GM19468 (cell line): ENCODE results near the gene IL12RB1.

Experiments
- ATAC-seq: cut with Tn5 transposase; IDR thresholded peaks from one replicate; pipeline ENCODE4 v1.9.1; 2021; ENCODE audit warnings: mild to moderate bottlenecking, moderate library complexity, moderate number of reproducible peaks; ENCODE audit not compliant: unreplicated experiment; ENCODE audit errors: extremely low read depth

Gene IL12RB1

DNA sequence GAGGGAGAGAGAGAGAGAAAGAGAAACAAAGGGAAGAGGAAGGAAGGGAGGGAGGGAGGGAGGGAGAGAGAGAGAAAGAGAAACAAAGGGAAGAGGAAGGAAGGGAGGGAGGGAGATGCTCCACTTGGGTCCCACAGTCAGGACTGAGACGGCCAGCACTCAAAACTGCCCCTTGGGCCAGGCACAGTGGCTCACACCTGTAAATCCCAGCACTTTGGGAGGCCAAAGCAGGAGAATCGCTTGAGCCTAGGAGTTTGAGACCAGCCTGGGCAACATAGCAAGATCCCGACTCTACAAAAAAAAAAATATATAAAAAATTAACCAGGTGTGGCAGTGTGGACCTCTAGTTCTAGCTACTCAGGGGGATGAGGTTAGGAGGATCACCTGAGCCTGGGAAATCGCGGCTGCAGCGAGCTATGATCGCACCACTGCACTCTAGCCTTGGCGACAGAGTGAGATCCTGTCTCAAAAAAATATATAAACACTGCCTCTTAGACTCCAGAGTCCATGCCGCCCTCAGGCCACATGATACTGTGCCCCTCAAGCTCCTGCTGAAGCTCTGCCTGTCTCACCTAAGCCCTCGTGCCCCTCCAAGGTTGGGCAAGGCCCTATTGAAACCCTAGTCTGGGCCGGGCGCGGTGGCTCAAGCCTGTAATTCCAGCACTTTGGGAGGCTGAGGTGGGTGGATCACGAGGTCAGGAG, 70.4 kb downstream of the IL12RB1 start:
- ATAC-seq = no peak

DNA sequence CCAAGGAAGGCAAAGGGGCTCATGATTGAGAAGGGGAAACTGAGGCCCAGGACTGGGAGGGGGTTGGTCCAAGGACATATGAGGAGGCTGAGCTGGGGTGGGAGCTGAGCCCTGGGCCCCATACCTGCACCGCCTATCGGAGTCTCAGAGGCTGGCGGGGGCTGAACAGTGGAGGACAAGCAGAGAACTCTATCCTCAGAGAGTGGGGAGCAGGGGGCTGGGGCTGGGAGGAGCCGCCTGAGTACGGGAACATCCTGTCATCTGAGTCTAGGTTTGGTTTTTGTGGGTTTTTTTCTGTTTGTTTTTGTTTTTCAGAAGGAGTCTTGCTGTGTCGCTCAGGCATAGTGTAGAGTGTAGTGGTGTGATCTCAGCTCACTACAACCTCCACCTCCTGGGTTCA, 72.5 kb downstream of the IL12RB1 start:
- ATAC-seq = no peak

DNA sequence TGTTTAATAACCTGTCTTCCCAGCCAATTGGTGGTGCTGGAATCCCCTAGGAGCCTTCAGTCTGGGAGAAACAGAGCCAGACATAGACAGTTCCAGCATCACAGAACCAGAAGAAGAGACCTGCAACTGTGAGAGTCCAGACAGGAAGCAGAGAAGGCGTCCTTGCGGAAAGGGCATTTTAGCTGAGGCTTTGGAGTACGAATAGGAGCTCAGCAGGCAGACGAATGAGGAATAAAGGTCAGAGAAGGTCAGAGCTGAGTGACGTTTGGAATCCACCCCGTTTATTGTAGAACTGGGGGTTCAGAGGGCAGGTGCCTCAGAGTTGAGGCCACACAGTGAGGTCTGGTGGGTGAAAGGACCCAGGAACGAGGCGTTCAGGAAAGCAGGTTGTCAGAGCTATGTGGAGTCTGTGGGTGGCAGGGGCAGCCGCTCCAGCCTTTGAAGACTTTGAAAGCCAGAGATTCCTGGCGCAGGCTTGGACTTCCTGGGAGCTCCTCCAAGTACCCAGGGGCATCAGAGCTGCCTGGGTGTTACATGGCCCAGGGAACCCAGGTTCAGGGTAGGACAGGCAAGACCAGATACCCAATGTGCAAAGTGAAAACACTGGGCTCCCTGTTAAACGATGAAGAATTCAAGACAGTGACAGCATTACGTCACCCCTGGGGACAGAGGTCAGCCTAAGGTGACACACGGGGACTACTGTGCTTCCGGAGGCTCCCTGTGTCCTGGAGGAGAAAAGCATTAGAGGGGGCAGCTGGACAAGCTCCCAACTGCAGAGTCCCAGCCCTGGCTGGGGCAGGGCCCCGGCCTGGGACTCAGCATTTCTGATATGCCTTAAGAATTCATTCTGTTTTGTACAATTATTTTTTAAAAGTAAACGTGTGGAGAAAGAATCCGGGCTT, 73.3 kb downstream of the IL12RB1 start:
- no peak for ATAC-seq

DNA sequence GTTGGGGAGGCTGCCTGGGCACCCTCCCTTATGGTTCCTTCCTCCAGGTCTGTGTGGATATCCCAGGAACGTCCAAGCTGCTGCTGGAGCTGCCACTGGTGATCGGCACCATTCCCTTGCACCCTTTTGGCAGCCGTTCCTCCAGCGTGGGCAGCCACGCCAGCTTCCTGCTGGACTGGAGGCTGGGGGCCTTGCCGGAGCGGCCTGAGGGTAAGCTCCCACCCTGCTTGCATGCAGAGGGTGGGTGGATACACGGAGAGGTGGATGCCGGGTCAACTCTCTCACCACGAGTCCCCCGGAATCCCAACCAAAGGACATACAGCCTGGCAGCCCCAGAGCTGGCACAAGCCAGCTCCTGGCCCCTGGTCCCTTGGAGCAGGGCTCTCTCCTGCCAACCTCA, 76.6 kb downstream of the IL12RB1 start:
- ATAC-seq = no peak

DNA sequence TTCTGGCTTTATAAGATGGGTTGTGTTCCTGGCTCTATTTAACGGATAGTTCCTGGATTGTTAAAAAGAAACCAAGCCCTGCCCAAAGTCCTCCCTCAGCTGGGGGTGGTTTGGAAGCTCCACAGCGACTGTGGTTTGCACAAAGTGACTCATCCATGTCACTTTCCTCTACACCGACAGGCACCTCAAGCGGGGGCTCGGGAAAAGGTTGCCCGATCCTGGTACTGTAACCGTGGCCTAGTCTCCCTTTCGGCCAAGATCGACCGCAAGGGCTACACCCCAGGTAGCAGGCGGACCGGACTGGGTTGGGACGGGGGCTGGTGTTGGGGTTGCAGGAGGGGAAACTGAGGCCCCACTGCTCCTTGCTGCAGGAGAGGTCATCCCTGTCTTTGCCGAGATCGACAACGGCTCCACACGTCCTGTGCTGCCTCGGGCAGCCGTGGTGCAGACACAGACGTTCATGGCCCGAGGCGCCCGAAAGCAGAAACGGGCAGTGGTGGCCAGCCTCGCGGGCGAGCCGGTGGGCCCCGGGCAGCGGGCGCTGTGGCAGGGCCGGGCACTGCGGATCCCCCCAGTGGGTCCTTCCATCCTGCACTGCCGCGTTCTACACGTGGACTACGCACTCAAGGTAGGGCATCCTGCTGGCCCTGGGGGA, 77.2 kb downstream of the IL12RB1 start:
- ATAC-seq = no peak
